Measurements from ENCODE around the gene MAML3. TPM values are rescaled to one million over a fixed set of nuclear protein-coding genes. Genes with fewer than 3 reads are reported as not detected.

The MAML3 gene
- total RNA-seq, 1 donor from 2014 or later, result 4.0 TPM

DNA sequence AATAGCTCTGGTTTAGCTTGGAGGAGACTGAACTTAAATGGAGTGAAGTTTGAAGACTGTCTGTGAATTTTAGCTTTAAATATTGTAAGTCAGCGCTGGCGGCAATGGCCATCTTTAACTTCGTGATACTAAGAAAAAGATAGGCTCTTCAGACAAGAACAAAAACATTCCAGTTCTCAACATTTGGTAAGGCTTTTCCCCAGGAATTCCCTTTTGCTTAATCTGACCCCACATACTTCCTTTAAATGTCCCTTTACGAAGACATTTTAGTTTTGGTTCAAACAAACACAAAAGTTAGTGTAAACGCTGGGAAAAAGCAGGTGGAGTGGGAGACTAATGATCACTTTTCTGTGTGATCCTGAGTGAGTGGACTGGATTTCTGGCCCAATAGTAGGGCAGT lies 106.2 kb downstream of the MAML3 start:
- peak in 1 of 2 donors; percentile 25 for DNase-seq (ENCODE audit: low read depth in 2 of 2)

DNA sequence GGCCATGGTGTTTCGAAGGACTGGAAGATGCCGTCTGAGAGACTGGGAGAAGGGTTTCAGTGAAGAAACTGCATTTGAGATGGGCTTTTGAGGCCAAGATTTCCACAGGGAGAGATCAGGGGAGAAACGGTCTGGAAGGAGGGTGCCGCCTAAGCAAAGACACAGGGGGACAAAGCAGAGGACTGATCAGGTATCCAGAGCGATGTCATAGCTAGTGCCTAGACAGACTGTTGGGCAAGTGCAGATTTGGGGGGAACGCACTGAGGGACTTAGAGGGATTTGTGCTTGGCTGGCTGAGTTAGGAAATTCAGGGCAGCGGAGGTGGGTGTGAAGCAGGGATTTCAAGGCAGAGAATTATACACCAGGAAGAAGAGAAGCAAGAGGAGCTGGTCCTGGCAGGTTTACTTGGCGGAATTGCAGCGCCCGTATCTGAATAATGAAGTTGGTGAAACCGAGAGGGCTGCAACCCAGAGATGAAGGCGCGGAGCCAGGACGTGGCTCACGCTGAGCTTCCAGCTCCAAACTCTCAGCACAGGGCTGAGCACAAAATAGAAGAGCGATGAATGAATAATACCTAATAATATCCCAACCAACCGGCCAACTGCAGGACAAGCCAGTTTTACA lies 106.9 kb downstream of the MAML3 start:
- DNase-seq (ENCODE audit: low read depth in 2 of 2), result no peak

DNA sequence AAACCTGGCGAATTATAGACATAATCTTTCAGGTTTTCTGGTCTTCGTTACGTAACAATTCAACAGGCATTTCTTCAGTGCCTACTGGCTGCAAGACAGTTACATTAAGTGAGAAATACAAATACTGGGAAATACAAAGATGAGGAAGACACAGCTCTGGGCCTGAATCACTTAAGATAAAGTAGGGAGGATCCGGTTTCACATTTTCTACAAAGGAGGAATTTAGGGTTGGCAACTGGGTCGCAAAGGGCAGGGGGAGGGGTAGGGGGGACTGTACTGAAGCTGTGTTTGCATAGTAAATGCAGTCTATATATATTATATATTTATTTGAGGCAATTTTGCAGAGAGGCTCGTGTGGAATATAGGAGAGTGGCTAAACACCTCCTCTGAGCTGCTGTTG lies 107.4 kb downstream of the MAML3 start:
- DNase-seq (ENCODE audit: low read depth in 2 of 2), result no peak

DNA sequence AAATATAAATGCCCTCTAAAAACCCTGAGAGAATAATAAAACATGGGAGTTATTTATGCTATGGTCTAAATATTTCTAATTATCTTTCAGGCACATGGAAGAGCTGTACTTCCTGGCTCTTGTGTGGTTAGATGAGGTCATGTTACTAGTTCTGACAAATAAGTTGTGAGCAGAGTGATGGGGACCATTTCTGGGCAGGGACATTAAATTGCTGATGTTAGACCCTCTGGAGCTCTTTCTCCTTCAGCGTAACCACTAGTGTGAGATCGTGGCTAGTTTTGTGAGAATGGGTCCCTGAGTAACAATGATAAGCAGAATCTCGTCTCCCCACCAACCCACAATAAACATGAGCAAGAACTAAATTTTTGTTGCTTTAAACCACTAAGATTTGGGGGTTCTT lies 108.0 kb downstream of the MAML3 start:
- DNase-seq (ENCODE audit: low read depth in 2 of 2), result peak in 1 of 2 donors; percentile 29

- DNase-seq (ENCODE audit: low read depth in 2 of 2), result no peak
Measured at GRCh38 chr4:140044337-140044902, 109.6 kb downstream of the MAML3 start.

GRCh38 chr4:140042634-140043033 lies 111.3 kb downstream of the MAML3 start:
- DNase-seq (ENCODE audit: low read depth in 2 of 2), result no peak

DNA sequence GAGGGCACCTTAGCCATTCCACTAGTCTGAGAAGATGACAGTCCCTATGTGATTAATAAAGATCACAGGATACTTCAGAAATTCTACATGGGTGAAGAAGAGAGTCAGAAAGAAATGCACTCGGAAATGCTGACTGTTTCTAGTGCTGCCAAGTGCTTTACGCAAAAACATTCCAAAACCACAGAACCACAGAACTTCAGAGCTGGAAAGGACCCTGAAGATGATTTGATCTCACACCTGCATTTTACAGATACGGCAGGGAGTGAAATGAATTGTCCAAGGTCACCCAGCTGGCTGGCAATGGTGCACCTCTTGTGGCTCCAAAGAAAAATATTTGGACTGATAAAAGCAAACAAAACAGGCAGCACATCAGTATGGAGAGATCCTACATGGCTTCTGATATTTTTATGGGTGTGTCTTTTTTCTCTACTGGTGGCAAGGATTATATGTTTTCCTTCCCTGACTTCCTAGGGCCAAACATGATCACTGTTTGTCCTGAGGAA lies 115.9 kb downstream of the MAML3 start:
- peak in 1 of 2 donors; percentile 60 for DNase-seq (ENCODE audit: low read depth in 2 of 2)

GRCh38 chr4:140037353-140038030 lies 116.5 kb downstream of the MAML3 start:
- peak; percentile 4 to 92 for DNase-seq (ENCODE audit: low read depth in 2 of 2)

GRCh38 chr4:140031706-140032105 lies 122.3 kb downstream of the MAML3 start:
- no peak for DNase-seq (ENCODE audit: low read depth in 2 of 2)

- no peak for DNase-seq (ENCODE audit: low read depth in 2 of 2)
Measured at GRCh38 chr4:140031061-140031460, 122.9 kb downstream of the MAML3 start.

DNA sequence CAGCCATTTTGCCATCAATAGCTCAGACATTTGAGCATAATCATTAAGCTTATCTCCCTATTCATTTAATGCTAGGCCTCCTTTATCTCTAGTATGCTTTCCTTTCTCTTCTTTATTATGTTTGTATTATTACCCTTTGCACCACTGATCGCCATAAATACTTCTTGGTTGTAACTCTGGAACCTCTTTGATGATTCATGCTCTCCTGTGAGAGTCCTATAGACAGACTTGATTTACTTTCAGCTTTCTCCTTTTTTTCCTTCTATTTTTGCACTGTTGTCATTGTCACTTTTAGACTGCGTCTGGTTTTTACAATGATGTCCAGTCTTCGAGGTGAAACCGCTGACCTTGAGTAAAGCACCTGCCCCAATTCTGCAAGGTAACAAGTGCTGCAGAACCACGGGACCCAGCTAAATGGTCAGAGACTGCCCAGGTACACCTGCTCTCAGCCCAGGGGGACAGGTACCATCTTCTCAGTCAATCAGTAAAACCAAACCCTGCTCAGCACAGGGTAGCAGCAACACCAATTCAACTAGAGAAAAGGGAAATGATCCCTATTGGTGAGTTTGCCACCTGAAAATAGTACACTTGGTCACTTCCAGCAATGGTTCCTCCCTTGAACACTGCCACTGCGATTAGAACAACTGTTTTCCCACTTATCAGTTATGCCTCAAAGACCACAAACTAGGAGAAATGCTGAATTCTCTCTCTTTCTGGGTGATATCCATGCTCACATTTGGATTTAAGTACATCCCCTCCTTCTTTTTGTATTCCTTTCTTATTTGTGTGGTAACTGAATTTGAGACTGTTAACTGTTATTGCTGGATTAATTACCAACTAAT lies 125.1 kb downstream of the MAML3 start:
- DNase-seq (ENCODE audit: low read depth in 2 of 2), result no peak

- no peak for DNase-seq (ENCODE audit: low read depth in 2 of 2)
Measured at GRCh38 chr4:140028101-140028500, 125.9 kb downstream of the MAML3 start.

- no peak for DNase-seq (ENCODE audit: low read depth in 2 of 2)
Measured at GRCh38 chr4:140027101-140027500, 126.9 kb downstream of the MAML3 start.

DNA sequence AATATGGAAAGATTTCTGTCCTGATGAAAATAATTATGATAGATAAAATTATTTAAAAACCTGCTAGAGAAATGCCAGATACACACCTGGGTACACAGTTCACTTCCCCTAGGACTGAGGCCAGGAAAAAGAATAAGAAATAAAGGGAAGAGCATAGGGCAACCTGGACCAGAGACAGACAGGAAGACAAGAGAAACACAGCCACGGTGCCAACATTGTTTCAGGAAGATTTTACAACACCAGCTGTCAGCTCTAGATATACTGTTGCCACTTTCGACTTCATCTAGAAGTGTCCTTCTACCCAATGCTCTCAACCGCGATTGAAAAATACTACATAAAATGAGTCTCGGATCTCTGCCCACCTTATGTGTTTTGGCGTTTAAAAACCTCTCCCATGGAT lies 128.5 kb downstream of the MAML3 start:
- DNase-seq (ENCODE audit: low read depth in 2 of 2), result peak in 1 of 2 donors; percentile 47

DNA sequence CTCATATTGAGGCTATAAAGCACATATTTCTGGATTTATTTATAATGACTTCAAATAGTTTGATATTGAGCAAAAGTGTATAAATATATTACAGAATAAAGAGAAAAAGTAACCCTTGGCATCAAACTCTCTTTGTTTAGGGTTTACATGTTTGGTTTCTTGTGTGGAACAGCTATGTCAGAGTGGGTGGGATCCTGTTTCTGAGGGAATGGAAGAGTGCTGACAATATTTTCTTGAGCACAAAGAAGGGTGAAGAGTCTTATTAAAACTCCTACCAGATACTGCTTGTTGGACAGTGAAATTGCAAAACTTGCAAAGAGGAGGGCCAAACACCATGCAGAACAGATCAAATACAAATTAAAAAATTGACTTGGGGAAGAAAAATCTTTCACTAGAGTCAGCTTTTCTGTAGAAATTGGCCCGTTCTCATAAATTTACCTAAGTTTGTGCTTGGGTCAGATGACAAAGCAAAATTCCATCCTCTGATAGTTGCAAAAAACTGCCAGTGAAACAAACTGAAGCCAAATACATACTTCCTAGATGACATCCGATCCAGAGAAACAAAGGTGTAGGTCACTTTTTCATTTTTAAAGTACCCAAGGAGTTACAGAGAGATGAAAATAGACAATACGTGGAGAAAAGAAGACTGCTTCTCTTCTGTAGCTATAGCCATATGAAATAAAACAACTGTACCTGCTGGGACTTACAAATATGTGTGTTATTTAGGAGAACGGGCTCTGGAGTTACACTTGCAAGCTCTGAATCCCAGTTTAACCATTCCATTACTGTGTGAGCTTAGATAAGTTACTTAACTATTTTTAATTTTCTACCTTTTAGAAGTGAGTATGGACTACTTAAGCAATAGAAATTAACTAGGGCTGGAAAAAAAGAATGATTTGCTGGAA lies 133.3 kb downstream of the MAML3 start:
- peak; percentile 29 to 69 for DNase-seq (ENCODE audit: low read depth in 2 of 2)

GRCh38 chr4:140019619-140020347 lies 134.2 kb downstream of the MAML3 start:
- no peak for DNase-seq (ENCODE audit: low read depth in 2 of 2)

DNA sequence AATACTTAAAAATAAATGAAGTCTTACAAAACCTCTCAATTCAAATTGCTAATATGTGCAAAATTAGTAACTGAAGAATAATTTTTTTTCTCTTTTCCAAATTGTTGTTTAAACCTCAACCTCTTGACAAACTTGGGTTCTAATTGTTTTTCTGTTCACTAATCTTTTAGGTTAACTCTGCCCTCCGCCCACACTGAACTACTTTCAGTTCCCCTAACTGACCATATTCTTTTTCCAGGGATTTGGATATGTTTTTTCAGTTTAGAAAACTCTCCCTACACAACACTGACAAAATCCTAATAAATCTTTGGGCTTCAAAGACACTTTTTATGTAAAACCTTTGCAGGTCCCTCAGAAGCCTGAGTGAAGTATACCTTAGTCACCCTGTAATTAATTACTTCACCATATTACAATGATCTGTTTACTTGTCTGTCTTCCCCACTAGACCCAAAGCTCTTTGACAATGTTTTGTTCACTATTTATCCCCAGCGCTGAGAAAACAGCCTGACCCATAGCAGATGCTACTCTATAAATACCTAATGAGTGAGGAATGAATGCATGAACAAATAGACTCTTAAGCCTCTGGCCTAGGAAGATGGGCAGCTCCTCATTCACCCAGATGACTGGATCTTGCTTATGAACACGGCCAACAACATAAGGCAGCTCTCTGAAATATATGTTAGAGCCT lies 134.9 kb downstream of the MAML3 start:
- no peak for DNase-seq (ENCODE audit: low read depth in 2 of 2)

- peak in 1 of 2 donors; percentile 41 for DNase-seq (ENCODE audit: low read depth in 2 of 2)
Measured at GRCh38 chr4:140014284-140014683, 139.7 kb downstream of the MAML3 start.

DNA sequence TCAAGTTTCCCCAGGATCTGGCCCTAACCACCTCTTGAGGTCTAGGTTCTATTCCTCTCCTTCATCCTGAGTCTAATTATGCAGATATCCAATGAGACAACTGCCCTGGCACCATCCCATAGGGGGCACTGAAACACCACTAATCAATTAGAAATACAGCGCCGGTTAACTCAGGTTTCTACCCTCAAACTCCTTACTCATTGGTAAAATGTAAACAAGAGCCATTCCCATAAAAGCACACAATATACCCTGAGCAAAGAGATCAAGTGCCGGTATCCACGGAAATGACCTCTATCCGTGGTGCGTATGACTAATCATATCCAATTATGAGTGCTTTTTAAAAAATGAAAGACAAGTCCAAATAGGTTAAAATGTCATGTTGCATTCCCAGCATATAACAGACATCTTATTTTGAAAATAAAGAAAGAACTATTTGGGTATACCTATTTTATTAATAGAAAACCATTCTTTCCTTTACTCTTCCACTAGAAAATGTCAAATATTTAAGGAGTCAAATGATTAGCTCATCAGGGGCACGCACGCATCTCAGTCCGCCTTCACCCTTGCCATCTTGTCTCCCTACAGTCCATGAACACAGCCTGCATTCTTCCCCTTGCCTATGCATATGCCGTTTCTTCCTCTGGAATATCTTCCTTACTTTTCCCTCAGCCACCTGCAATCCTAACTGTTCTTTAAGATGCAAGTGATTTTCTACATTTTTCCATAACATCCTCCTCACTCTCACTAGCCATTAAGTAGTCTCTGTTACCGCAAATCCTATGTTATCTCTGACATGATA lies 141.1 kb downstream of the MAML3 start:
- peak; percentile 79 to 91 for DNase-seq (ENCODE audit: low read depth in 2 of 2)

All from lung microvascular endothelial cell (primary cell).